Tibial nerve (tissue), 4 donors: ENCODE data around the gene MLN.

Experiments
- CTCF ChIP-seq, 5 experiments: fragments of 200-600 bp in 3 of 5; fragments of 450-650 bp in 2 of 5; sonication (generic) in 3 of 5; IDR thresholded peaks; one replicate each; pipeline ENCODE4 v1.5.1; 2016 to 2019; ENCODE audit warnings: antibody characterized with exemption in 5 of 5, mild to moderate bottlenecking in 3 of 5, moderate library complexity in 2 of 5
- EP300 ChIP-seq, 2 donors: sonication (generic); formaldehyde crosslinking; IDR thresholded peaks; one replicate each; pipeline ENCODE4 v1.6.1; 2017; ENCODE audit warnings: antibody characterized with exemption in 2 of 2, mild to moderate bottlenecking in 1 of 2
- POLR2A ChIP-seq, 2 donors: fragments of 450-650 bp; IDR thresholded peaks; one replicate each; pipeline ENCODE4 v1.6.1; 2017; ENCODE audit warnings: antibody characterized with exemption in 2 of 2, mild to moderate bottlenecking in 2 of 2, moderate library complexity in 2 of 2

GRCh38 chr6:33758815-33759216 is 45.0 kb downstream of the MLN start:
- TF ChIP-seq POLR2A (IDR thresholded peaks at IDR 0.05), result no peak
- no peak for TF ChIP-seq CTCF (IDR thresholded peaks at IDR 0.05)
- no peak for TF ChIP-seq EP300 (IDR thresholded peaks at IDR 0.05)
